GM19467 (cell line): ENCODE data around the gene USP12.
"Not testable (repeated sequence)": the region's sequence is repeated elsewhere in the genome, so short reads cannot be mapped to it uniquely, and the experiment has no call there.

Experiments
- ATAC-seq: cut with Tn5 transposase; IDR thresholded peaks from one replicate; pipeline ENCODE4 v1.9.1; 2021; ENCODE audit warnings: mild to moderate bottlenecking, moderate library complexity; ENCODE audit not compliant: unreplicated experiment

The USP12 gene, protein sequence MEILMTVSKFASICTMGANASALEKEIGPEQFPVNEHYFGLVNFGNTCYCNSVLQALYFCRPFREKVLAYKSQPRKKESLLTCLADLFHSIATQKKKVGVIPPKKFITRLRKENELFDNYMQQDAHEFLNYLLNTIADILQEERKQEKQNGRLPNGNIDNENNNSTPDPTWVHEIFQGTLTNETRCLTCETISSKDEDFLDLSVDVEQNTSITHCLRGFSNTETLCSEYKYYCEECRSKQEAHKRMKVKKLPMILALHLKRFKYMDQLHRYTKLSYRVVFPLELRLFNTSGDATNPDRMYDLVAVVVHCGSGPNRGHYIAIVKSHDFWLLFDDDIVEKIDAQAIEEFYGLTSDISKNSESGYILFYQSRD

DNA sequence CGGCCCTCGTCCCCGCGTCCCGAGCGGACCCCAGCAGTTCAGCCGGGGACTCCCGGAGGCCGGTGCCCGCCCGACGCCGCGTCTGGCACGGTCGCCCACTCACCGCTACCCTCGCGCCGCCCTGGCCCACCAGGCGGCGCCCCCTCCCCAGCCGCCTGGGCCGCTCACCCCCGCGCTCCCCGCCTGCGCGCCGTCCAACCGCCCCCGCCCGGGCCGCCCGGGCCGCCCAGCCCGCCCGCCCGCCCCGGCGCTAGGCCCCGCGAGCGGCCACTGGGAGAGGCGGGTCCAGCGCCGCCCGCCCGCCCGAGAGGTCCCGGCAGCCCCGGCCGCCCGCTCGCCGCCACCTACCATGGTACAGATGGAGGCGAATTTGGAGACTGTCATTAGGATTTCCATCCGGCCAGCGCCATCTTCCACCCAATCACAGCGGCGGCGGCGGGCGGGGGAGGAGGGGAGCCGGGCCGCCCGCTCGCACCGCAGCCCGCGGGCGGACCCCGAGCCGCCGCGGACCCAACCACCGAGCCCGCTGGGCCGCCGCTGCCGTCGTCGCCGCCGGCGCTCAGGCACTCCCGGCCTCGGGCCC lies at the start of gene USP12:
TSS of gene USP12 (minus strand) at position 568 of the 583 bp plus-strand sequence. CDS start at position 396, 172 bp downstream.
- ATAC-seq, result peak; percentile 14

DNA sequence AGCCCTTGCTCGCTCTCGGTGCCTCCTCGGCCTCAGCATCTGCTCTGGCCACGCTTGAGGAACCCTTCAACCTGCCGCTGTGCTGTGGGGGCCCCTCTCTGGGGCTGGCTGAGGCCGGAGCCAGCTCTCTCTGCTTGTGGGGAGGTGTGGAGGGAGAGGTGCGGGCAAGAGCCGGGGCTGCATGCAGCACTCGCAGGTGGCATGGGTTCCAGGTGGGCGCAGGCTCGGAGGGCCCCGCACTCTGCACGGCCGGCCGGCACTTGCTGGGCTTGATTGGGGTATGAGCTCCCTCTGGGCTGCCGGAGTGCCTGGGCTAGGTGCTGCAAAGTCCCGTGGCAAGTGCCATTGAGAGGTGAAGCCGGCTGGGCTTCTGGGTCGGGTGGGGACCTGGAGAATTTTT lies 48.0 kb upstream of the USP12 start:
- no peak for ATAC-seq

DNA sequence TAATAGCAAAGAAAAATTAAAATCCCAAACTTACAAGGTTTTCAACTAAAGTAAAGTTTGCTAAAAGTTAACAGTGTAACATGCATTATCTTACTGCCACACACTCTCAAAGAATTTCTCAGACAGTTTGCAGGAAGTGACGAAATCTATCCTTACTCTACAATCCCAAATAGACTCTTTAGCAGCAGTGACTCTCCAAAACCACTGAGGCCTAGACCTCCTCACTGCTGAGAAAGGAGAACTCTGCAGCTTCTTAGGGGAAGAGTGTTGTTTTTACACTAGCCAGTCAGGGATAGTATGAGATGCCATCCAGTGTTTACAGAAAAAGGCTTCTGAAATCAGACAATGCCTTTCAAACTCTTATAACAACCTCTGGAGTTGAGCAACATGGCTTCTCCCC lies 47.2 kb upstream of the USP12 start:
- not testable (repeated sequence) for ATAC-seq

DNA sequence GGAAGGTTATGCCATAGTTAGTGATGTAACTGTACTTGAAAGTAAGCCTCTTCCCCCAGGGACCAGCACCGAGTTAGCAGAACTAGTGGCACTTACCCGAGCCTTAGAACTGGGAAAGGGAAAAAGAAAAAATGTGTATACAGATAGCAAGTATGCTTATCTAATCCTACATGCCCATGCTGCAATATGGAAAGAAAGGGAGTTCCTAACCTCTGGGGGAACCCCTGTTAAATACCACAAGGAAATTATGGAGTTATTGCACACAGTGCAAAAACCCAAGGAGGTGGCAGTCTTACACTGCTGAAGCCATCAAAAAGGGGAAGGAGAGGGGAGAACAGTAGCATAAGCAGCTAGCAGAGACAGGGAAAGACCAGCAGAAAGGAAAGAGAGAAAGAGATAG lies 46.2 kb upstream of the USP12 start:
- not testable (repeated sequence) for ATAC-seq

DNA sequence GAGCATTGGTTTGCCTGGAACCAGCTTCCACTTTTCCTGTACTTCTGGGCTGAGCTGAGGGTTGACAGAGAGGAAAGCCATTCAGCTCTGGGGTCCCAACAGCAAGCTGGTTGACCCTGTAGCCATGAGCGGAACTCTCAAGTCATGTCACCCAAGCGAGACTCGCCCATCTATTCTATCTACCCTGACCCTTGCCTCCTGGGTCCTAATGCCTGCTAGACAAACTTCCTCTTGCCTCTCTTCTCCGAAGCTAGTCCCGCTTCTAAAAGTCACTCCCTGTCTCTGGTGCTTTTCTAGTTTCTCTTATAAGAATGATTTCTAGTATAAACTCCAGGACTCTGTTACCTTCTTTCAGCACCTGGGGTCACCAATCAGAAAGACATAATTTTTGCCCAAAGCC lies 41.8 kb upstream of the USP12 start:
- ATAC-seq, result not testable (repeated sequence)

DNA sequence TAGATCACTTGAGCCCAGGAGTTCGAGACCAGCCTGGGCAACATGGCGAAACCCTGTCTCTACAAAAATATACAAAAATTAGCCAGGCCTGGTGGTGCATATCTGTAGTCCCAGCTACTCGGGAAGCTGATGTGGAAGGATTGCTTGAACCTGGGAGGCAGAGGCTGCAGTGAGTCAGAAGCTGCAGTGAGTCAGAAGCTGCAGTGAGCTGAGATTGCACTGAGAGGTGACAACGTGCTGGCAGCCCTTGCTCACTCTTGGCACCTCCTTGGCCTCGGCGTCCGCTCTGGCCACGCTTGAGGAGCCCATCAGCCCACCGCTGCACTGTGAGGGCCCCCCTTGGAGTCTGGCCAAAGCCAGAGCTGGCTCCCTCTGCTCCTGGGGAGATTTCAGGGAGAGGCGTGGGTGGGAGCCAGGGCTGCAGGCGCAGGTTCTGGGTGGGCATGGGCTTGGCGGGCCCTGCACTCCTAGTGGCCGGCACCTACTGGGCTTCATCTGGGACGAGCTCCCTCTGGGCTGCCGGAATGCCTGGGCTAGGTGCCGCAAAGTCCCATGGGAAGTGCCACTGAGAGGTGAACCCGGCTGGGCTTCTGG lies 40.3 kb upstream of the USP12 start:
- ATAC-seq, result no peak

DNA sequence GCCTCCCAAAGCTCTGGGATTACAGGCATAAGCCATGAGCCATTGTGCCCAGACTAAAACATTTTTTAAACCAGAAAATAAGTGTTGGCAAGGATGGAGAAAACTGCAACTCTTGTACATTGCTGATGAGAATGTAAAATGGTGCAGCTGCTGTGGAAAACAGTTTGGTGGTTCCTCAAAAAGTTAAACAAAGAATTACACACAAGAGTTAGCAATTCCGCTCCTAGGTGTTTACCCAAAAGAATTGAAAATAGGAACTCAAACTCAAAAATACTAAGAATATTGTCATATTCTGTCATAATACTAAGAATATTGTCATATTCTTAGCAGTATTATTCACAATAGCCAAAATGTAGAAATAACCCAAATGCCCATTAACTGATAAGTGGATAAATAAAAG lies 39.7 kb upstream of the USP12 start:
- no peak for ATAC-seq

DNA sequence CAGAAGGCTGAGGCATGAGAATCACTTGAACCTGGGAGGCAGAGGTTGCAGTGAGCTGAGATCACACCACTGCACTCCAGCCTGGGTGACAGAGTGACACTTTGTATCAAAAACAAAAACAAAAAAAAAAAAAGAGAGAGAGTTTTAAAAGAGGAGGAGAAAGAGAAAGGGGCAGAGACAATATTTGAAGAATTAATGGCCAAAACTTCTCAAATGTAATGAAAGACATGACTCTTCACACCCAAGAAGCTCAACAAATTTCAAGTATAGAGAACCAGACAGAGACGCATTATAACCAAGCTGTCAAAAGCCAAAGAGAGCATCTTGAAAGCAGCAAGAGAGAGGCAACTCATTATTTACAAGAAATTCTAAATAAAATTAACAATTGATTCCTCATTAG lies 36.9 kb upstream of the USP12 start:
- no peak for ATAC-seq

DNA sequence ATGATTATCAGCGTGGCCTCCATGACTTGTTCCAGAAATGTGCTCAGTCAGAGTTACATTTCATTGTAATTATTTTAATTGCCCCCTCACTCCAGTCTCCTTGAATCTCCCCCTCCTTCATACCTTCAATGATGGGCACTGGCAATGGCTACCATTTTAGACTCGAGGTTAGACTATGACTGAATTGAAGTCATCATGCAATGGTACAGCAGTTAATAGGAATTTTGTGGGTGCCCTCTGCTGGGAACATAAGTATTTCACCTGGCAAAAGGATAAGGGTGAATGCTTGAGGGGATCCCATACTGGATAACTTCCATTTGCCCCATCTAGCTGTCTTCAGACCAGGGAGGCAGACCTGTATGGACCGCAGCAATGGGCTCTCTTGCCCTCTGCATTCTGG lies 32.2 kb upstream of the USP12 start:
- ATAC-seq, result no peak

DNA sequence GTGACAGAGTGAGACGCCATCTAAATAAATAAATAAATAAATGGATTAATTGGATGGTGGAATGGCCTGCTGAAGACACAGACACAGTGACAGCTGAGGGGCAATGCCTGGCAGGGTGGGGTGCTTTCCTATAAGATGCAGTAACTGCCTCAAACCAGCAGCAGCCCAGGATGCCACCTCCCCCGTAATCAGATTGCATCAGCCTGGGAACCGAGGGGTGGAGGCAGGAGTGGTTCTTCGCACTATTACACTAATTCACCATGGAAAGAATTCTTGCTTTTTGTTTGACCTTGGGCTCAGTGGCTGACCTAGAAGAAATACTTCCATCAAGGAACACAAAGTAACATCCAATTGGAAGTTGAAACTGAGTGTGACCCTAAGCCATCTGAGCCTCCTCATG lies 31.6 kb upstream of the USP12 start:
- ATAC-seq, result no peak

DNA sequence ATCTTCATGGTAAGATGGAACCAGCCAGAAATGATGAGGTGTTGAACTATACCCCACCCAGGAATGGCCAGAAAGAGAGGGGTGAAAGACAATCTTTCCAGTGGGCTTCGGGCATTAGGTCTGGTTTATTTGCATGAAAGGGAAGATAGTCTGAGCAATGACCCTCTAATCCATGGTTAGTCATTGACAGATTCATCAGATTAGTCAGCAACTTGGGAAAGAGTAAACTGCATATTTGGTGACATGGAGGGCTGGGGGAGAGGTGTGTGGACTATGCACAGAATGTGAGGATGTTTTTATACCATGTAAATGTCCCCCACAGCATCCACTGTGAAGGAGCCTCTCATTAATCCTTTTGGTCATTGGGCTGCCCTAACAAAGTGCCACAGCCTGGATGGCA lies 30.1 kb upstream of the USP12 start:
- no peak for ATAC-seq

DNA sequence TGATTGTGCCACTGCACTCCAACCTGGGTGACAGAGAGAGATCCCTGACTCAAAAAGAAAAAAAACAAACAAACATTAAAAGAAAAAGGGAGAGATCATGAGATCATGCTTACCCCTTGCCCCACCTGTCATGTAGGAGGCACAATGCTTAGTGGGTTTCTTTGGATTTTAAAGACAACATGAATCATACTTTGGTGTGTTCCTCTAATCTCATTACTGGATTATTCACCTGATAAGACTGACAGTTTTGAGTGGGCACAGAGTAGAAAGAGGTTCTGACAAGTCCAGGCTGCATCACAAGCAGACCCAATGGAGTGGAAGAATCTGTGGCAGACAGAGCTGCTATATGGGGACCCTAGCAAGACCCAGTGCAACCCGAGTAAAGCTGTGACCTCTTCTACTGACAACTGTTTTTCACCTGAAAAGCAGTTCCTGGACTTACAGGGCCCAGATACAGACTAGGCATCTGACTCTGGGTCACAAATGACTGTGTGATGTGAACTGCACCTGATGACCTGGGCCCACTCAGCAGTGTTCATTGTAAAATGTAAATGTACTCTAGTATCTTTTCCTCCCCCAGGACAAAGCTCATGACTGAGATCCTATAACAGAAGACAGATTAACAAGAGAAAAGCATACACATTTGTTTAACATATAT lies 28.9 kb upstream of the USP12 start:
- ATAC-seq, result no peak

DNA sequence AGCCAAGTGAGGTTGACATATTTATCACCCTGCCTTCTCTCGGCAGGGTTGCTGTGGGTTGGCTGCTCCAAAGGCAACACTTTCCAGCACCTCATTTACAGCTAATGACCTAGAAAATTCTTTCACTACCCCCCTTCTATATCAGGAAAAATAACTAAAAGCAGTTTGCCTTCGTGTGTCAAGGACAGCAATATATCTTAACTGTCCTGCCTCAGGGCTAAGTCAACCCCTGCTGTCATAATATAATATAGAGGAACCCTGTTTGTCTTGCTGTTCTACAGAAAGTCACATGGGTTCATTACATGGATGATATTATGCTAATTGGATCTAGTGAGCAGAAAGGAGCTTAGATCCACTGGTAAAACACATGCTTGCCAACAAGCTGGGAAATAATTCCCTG lies 28.1 kb upstream of the USP12 start:
- ATAC-seq, result no peak

DNA sequence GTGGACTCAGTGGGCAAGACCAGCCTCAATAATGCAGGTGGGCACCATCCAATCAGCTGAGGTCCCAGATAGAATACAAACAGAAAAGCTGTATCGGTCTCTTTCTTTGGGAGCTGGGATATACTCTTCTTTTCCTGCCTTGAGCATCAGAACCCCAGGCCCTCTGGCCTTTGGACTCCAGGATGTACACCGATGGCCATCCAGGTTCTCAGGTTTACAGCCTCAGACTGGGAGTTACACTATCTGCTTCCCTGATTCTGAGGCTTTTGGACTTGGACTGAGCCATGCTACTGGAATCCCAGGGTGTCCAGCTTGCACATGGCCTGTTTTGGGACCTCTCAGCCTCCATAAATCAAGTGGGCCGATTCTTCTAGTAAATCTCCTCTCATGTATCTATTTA lies 27.6 kb upstream of the USP12 start:
- ATAC-seq, result no peak

DNA sequence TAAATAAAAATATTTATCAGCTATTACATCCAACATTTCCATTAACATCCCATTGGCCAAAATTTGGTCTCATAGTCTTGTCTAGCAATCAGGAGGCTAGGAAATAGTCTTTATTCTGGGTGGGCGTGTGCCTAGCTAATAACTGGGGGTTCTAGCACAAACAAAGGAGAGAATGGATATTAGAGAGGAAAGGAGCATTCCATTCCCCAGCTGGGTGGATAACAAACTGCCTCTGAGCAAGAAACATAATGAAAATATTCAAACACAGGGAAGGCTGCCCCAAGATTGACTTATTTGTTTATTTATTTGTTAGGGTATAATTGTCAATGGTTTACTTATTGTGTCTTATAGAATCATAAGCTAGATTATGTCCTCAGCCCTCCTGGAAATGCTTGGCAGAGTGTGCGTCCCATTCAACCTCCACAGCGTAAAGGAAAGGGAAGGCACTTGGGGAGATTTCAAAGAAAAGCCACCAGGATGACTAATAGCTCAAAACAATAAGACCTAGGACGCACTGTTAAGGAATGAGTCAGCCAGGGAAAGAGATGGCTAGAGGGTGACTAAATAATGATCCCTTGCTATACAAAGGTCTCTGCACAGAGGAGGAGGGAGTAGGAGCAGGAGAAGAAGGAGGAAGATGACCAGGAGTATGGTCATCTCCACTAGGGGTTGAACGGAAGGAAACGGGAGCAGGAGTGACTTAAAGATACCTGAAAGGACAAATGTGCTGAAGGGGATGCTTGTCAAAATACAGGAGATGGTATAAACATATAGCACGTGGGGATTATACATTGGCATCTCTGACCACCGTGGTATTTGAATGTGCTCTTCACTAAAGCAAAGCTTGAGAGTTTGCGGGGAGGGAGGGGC lies 23.5 kb upstream of the USP12 start:
- ATAC-seq, result no peak

DNA sequence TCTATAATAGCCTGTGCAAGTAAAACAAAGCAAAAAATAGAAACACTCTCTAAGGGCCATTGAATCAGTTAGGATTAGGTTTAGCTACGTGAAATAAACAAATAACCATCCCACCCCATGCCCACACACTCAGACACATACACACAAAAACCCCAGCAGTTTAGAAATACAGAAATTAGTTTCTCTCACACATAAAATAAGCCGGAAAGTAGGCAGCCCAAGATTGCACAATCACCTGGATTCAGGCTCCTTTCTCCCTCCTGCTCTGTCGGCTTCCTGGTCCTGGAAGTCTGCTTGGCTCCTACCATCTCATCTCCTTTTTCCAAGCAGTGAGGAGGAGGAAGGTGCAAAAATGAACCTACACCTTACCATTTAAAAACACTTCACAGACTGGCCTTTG lies 22.6 kb upstream of the USP12 start:
- no peak for ATAC-seq

DNA sequence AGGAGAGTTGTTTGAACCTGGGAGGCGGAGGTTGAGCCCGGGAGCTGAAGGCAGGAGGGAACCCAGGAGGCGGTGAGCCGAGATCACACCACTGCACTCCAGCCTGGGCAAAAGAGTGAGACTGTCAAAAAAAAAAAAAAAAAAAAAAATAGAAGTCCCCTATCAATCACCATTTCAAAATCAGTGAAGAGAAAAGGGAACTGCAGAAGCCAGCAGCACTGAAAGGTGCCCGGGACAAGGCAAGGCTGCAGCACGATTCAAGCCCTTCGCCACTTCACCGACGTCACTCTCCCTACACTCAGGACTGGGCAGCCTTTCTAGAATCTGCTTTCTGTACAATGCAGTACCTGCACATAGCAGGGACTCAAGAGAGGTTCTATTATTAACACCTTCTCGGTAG lies 21.9 kb upstream of the USP12 start:
- ATAC-seq, result no peak

DNA sequence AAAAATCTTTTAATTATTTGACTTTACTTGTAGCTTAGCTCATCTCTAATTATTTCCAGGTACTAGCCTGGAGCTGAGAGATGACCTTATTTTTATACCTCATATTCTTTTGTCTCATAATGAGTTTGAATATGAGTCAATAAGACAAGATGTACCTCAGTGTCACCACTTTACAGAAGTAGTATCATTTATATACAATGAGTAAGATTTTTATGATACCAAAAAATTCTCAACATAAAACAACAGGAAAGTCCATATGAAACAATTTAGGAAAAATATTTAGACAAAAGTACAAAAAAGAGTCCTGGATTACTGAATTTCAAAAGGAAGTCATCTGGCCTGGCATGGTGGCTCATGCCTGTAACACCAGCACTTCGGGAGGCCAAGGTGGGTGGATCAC lies 21.4 kb upstream of the USP12 start:
- ATAC-seq, result no peak

DNA sequence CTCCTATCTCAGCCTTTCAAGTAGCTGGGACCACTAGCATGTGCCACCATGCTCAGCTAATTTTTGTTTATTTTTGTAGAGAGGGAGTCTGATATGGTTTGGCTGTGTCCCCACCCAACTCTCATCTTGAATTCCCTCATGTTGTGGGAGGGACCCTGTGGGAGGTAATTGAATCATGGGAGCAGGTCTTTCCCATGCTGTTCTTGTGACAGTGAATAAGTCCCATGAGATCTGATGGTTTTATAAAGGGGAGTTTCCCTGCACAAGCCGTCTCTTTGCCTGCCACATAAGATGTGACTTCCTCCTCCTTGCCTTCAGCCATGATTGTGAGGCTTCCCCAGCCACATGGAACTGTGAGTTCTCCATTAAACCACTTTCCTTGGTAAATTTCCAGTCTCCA lies 20.8 kb upstream of the USP12 start:
- not testable (repeated sequence) for ATAC-seq

DNA sequence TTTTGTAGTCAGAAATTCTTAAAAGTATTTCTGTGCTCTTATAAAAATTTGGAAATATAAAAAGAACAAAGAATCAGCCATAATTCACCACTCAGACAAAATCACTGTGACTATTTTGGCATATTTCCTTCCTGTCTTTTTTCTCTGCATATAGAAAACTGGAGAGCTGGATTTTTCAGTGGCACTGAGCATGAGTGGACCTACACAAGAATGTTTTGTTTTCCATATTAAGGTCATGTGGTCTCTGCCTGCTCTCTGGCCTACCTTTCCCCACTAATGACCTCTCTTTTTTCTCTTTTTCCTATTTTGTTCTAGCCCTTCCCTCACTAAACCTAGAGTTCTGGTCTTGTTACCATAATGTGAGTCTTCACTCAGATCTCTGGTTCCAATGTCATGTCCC lies 17.6 kb upstream of the USP12 start:
- ATAC-seq, result no peak

DNA sequence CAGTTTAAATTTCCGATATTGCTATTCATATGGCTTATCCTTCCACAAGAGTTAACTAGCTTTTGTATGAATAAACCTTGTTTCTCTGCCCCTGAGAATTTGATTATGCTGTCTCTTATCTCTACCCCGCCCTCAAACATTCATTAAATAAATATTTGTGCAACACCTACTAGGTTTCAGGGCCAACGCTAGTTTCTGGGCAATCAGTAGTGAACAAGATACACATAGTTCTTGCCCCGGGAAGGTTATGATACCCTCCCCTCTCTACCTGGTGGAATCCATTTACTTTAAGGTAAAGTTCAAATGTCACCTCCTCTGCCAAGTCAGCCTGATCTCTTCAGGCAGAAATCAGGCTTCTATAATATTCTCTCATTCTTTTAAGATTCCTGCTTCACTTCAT lies 16.6 kb upstream of the USP12 start:
- no peak for ATAC-seq
